ENCODE results near the gene MIA3.
"Not testable (repeated sequence)": the region's sequence is repeated elsewhere in the genome, so short reads cannot be mapped to it uniquely, and the experiment has no call there.

MIA3 gene

DNA sequence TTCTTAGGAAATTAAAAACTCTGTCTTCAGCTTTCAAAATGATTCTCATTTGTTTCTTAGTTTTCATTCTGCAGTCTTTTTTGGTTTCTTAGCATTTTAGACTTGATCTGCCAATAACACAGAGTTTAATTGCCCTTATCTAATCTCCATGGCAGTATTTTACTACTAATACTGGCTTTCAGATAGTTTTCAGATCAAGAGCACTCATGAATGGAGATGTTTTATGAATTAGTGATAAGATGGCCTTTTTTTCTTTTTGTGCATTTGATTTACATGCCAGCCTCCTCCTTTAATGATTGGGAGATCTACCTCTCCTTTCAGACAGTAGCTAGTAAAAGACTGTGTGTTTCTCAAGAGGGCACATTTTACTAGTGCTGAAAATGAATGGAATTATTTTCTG is 5.6 kb downstream of the MIA3 start:
- no peak for DNase-seq

GRCh38 chr1:222624214-222624613 is 6.3 kb downstream of the MIA3 start:
- no peak for DNase-seq

DNA sequence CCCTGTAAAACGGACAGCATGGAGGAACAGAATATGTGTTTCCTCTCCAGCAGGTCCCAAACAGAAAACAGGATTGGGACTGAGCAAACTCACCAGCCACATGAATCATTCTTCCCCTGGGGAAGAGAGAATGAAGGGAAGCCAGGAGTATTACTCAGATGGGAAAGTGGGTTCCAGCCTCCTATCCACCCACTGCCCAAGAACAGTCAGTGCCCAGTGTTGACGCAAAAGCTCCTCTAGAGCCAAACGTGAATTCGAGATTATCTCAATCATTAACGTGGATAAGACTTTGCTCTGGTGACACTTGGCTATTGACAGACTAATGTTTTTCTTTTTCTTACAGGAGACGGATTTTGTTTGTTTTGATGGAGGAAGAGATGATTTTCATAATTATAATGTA is 9.3 kb downstream of the MIA3 start:
- DNase-seq: no peak

- no peak for DNase-seq
These were observed 12.1 kb downstream of the MIA3 start for GRCh38 chr1:222629921-222630535.

GRCh38 chr1:222631611-222632208 is 13.8 kb downstream of the MIA3 start:
- no peak for DNase-seq

DNA sequence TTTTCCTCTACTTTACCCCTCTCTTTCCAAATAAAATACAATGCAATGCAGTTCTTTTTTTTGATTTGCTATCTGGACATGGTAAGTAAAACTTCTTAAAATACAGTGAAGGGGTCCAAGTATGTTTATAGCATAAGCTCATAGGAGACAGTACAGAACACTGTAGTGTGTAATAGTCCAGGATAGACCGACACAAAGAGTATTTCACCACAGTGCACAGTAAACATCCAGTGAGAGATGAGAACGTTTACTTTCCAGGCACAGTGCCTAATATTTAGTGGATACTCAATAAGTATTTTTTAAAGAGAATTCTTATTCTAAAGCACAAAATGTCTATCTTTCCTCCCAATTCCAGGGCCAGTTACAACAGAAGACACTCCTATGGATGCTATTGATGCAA is 14.9 kb downstream of the MIA3 start:
- DNase-seq: no peak

GRCh38 chr1:222634180-222635013 is 16.5 kb downstream of the MIA3 start:
- peak; percentile 86 for DNase-seq

- DNase-seq: no peak
These were observed 23.5 kb downstream of the MIA3 start for GRCh38 chr1:222641269-222641948.

DNA sequence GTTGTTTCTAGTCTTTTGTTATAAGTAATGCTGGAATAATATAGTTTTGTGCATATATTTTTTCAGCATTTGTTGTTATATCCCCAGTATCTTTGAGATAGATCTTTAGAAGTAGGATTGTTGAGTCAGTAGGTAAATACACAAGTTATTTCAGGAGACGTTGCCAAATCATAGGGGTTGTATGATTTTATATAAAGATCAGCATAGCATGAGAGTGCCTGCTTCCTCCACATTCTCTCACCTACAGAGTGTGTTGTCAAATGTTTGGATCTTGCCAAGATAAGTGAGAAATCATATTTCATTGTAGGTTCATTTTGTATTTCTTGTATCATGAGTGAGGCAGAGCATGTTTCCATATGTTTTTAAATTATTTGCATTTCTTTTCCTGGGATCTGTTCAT is 24.6 kb downstream of the MIA3 start:
- no peak for DNase-seq

DNA sequence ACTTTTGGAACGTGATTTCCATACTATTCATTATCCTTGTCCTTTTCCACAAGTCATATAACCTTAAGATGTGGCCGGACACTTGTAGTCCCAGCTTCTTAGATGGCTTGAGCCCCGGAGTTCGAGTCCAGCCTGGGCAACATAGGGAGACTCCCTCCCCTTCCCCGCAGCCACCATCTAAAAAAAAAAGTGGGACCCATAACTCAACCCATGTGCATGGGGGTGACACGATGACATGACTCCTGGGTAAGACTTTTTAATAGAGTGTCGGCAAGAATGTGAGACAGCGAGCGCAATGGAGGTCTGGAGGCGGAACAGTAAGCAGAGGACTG is 25.7 kb downstream of the MIA3 start:
- no peak for DNase-seq

GRCh38 chr1:222643938-222644635 is 26.2 kb downstream of the MIA3 start:
- peak; percentile 99 for DNase-seq

GRCh38 chr1:222644636-222644980 is 26.7 kb downstream of the MIA3 start:
- no peak for DNase-seq

DNA sequence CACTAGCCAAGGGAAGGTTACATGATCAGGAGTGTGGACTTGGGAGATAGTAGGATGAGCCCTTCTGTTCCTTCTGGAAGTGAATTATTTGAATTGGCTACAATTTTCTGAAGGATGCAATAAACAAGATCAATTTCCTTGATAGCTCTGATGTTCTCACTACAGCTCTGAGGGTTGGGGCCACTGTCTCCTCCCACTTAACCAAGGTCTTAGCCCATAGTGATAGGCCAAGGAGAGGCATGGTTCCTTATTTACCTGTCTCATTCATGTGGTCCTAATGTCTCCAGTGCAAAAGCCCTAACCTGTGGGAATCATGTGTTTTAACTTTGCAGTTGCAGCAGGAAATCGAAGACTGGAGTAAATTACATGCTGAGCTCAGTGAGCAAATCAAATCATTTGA is 34.8 kb downstream of the MIA3 start:
- no peak for DNase-seq

DNA sequence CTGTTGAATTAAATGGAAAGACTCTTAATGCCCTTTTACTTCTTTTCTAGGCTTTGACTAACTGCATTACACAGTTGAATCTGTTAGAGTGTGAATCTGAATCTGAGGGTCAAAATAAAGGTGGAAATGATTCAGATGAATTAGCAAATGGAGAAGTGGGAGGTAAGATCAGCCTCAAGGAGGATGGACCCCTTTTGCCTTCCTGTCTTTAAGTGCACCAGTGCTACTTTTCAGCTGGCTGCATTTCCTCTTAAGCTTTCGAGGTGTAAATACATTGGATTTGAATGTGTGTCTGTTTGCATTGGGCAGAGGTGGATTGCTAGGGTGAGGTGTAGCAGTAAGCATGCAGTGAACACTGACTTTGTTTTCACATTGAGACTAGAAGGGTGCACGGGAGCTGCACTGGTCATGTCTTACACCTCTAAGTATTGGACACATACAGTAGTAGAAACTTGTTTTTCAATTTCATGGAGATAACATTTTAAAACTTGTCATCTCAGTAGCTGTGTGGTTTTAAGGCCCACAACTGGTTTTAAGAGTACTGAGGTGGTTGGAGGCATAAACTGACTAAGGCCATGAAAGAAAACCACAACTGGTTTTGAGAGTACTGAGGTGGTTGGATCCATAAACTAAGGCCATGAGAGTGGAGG is 35.4 kb downstream of the MIA3 start:
- DNase-seq: no peak

GRCh38 chr1:222654849-222655248 is 37.0 kb downstream of the MIA3 start:
- no peak for DNase-seq

GRCh38 chr1:222656391-222657155 is 38.7 kb downstream of the MIA3 start:
- DNase-seq: no peak

DNA sequence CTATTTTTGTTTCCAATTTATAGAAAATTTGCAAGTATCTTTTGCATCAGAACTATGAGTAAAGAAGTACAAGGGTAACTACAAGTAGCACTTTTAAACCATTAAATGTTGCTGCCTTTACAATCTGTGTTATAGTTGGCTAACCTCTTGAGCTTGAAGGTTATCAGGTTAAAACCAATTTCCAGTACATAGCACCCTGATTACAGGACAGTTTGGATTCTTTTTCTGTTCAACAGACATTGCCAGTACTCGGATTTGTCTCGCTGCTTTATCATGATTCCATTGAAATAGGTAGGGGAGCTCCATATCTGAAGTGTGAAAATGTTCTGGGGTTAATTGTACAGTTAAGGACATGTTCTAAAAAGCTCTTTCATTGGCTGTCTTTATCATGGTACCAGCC is 40.0 kb downstream of the MIA3 start:
- no peak for DNase-seq

DNA sequence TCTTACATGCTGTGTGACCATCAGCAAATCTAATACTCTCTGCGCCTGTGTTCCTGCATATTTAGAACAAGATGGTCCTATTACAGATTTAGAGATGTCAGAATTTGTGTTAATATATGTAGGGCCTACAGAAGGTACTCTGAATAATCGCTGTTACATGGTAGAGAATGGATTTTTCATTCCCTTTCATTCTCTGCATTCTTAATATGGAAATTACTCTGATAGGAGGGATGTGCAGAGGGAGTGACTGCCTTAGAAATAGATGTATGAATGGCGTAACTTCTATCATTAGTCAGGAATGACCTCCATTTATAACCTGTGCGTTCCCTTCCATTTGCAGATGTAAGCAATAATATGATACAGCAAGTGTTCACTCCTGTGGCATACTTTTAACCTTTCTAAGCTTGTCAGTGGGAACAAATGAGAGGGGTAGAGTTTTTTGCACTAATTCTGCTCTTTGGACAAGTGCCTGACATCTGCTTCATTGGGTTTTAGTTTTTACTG is 45.6 kb downstream of the MIA3 start:
- no peak for DNase-seq

- DNase-seq: no peak
These were observed 48.1 kb downstream of the MIA3 start for GRCh38 chr1:222665964-222666363.

- not testable (repeated sequence) for DNase-seq
These were observed 50.3 kb downstream of the MIA3 start for GRCh38 chr1:222668184-222668583.

- not testable (repeated sequence) for DNase-seq
These were observed 51.2 kb downstream of the MIA3 start for GRCh38 chr1:222669107-222669506.

Data from fibroblast of skin of abdomen (primary cell).